Keratinocyte (primary cell): ENCODE measurements around the gene TENM4. TPM values are rescaled to one million over a fixed set of nuclear protein-coding genes. Genes with fewer than 3 reads are reported as not detected.

Experiments
- DNase-seq: peaks from one replicate; pipeline ENCODE4 v3.0.0-alpha.2; 2011; ENCODE audit warnings: low read depth, missing footprints, low spot score
- FAIRE-seq: peaks from 2 replicates; lab custom pipeline; 2011; peaks lifted over from hg19 to GRCh38; lab: Jason Lieb, UNC
- H2AFZ ChIP-seq: 2 replicates; pipeline ENCODE4 v1.6.0; 2012; ENCODE audit warnings: low read length, control low read depth, inconsistent platforms; ENCODE audit not compliant: control insufficient read depth
- H3K27ac ChIP-seq: 2 replicates; pipeline ENCODE4 v1.5.1; 2011; ENCODE audit warnings: low read length; ENCODE audit not compliant: control insufficient read depth, insufficient read depth
- H3K27me3 ChIP-seq: 3 replicates; pipeline ENCODE4 v1.6.0; 2011; ENCODE audit warnings: low read length; ENCODE audit not compliant: control insufficient read depth, insufficient read depth; ENCODE audit errors: extremely low read depth
- H3K36me3 ChIP-seq, 2 experiments: 2 replicates in 1 of 2; 3 replicates in 1 of 2; pipeline ENCODE4 v1.5.1; 2011; ENCODE audit warnings: low read length in 2 of 2, mild to moderate bottlenecking in 1 of 2; ENCODE audit not compliant: control insufficient read depth in 2 of 2, insufficient read depth in 2 of 2; ENCODE audit errors: extremely low read depth in 1 of 2
- H3K4me1 ChIP-seq: 3 replicates; pipeline ENCODE4 v1.5.1; 2011; ENCODE audit warnings: low read length; ENCODE audit not compliant: control insufficient read depth, insufficient read depth; ENCODE audit errors: extremely low read depth
- H3K4me2 ChIP-seq: 3 replicates; pipeline ENCODE4 v1.6.0; 2011; ENCODE audit warnings: low read depth, low read length; ENCODE audit not compliant: control insufficient read depth, insufficient read depth; ENCODE audit errors: extremely low read depth
- H3K4me3 ChIP-seq, 3 experiments: fragments of 200-600 bp in 1 of 3; sonication (generic) in 1 of 3; 2 replicates in 2 of 3; 3 replicates in 1 of 3; pipeline ENCODE4 v1.5.1; 2011 to 2016; ENCODE audit warnings: low read length in 3 of 3, mild to moderate bottlenecking in 3 of 3, control low read depth in 2 of 3, inconsistent platforms in 1 of 3, low read depth in 1 of 3, mixed read lengths in 1 of 3, mixed run types in 1 of 3, moderate library complexity in 1 of 3; ENCODE audit not compliant: control insufficient read depth in 2 of 3, insufficient read depth in 2 of 3; ENCODE audit errors: extremely low read depth in 1 of 3
- H3K79me2 ChIP-seq: 2 replicates; pipeline ENCODE4 v1.6.0; 2012; ENCODE audit warnings: low read length; ENCODE audit not compliant: control insufficient read depth, insufficient read depth
- H3K9ac ChIP-seq: 3 replicates; pipeline ENCODE4 v1.6.0; 2011; ENCODE audit warnings: low read length; ENCODE audit not compliant: control insufficient read depth, insufficient read depth; ENCODE audit errors: extremely low read depth
- H3K9me1 ChIP-seq: 3 replicates; pipeline ENCODE4 v1.6.0; 2011; ENCODE audit warnings: low read length; ENCODE audit not compliant: control insufficient read depth, insufficient read depth; ENCODE audit errors: extremely low read depth
- H3K9me3 ChIP-seq: 2 replicates; pipeline ENCODE4 v1.5.1; 2012; ENCODE audit warnings: low read depth, low read length; ENCODE audit not compliant: control insufficient read depth
- H4K20me1 ChIP-seq: 3 replicates; pipeline ENCODE4 v1.6.0; 2011; ENCODE audit warnings: low read length; ENCODE audit not compliant: control insufficient read depth, insufficient read depth; ENCODE audit errors: extremely low read depth
- EZH2 ChIP-seq: IDR thresholded peaks from one replicate; pipeline ENCODE4 v1.6.1; 2012; ENCODE audit warnings: inconsistent platforms, mild to moderate bottlenecking, low read length, moderate library complexity
- dilution Hi-C: fragments of 300-500 bp; cut with MboI; formaldehyde crosslinking; loops from one replicate; pipeline ENCODE4 v1.7.0; 2020; ENCODE audit warnings: low sequenced_read_pairs; ENCODE audit not compliant: extremely low pct_ligation_motif_present
- polyA plus RNA-seq, 5 experiments: library from polyadenylated mRNA; depleted of rRNA in 3 of 5; stranded (reverse) in 3 of 5; stranded (forward) in 1 of 5; unstranded in 1 of 5; fragments of >200 nt; gene quantifications; 1 replicate in 1 of 5; 2 replicates in 3 of 5; 3 replicates in 1 of 5; pipeline versions ENCODE4 v1.2.1 to v1.2.3, GENCODE V29; 2011 to 2012; ENCODE audit warnings: missing spikeins in 2 of 5, low read depth in 1 of 5, low replicate concordance in 1 of 5
- TF ChIP-seq, protein P1 (sequence below), 3 experiments: IDR thresholded peaks in 1 of 3; conservative IDR thresholded peaks in 1 of 3; optimal IDR thresholded peaks in 1 of 3; 2 replicates in 2 of 3; 3 replicates in 1 of 3; pipeline versions ENCODE3 to v1.5.1; 2011; ENCODE audit warnings: low read length in 3 of 3, mild to moderate bottlenecking in 3 of 3, moderate library complexity in 2 of 3, control low read depth in 1 of 3, inconsistent platforms in 1 of 3; ENCODE audit not compliant: insufficient read depth in 2 of 3; ENCODE audit errors: extremely low read depth in 1 of 3

The TENM4 gene
- polyA plus RNA-seq, 1 donor (not counting 4 experiments of a cell fraction or from before 2014, with no cell fraction given), result 3.5 TPM

- Histone ChIP-seq H4K20me1 (no peaks in the 10 kb centered on the region), H3K4me1 (peaks cover 14% of the 10 kb centered on the region), H3K27ac (no peak overlapping the region), H3K9me3 (no peaks in the 10 kb centered on the region), H3K4me3 (no peak overlapping the region), H3K9me1 (no peaks in the 10 kb centered on the region), H3K4me2 (no peak overlapping the region), H3K9ac (no peak overlapping the region), H3K36me3 (no peaks in the 10 kb centered on the region), H3K79me2 (no peaks in the 10 kb centered on the region), H2AFZ (no peak overlapping the region), H3K27me3 (no peaks in the 10 kb centered on the region)
- dilution Hi-C loops, result no loop called here
- DNase-seq (peak; percentile 15), FAIRE-seq (peak; percentile 82)
- TF ChIP-seq, protein P1, sequence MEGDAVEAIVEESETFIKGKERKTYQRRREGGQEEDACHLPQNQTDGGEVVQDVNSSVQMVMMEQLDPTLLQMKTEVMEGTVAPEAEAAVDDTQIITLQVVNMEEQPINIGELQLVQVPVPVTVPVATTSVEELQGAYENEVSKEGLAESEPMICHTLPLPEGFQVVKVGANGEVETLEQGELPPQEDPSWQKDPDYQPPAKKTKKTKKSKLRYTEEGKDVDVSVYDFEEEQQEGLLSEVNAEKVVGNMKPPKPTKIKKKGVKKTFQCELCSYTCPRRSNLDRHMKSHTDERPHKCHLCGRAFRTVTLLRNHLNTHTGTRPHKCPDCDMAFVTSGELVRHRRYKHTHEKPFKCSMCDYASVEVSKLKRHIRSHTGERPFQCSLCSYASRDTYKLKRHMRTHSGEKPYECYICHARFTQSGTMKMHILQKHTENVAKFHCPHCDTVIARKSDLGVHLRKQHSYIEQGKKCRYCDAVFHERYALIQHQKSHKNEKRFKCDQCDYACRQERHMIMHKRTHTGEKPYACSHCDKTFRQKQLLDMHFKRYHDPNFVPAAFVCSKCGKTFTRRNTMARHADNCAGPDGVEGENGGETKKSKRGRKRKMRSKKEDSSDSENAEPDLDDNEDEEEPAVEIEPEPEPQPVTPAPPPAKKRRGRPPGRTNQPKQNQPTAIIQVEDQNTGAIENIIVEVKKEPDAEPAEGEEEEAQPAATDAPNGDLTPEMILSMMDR (optimal IDR thresholded peaks at IDR 0.05 in 1 of 3, IDR thresholded peaks at IDR 0.05 in 1 of 3, conservative IDR thresholded peaks at IDR 0.05 in 1 of 3; ENCODE audit: extremely low read depth in 1 of 3, insufficient read depth in 2 of 3, low read length in 3 of 3), result peak in 1 of 3 experiments; percentile 53
- TF ChIP-seq EZH2, result no peak
Observed at GRCh38 chr11:78742430-78742829, 698.4 kb downstream of the TENM4 start.

- Histone ChIP-seq H3K27ac (no peak overlapping the region), H2AFZ (no peak overlapping the region), H3K4me2 (no peak overlapping the region), H3K9me3 (no peaks in the 10 kb centered on the region), H3K9ac (no peak overlapping the region), H3K36me3 (no peaks in the 10 kb centered on the region), H3K27me3 (no peaks in the 10 kb centered on the region), H4K20me1 (no peaks in the 10 kb centered on the region), H3K4me3 (no peak overlapping the region), H3K9me1 (no peaks in the 10 kb centered on the region), H3K79me2 (no peaks in the 10 kb centered on the region), H3K4me1 (peaks cover 14% of the 10 kb centered on the region)
- FAIRE-seq (no peak), DNase-seq (no peak)
- dilution Hi-C loops, result no loop called here
- no peak for TF ChIP-seq EZH2
- TF ChIP-seq, protein P1 (optimal IDR thresholded peaks at IDR 0.05 in 1 of 3, IDR thresholded peaks at IDR 0.05 in 1 of 3, conservative IDR thresholded peaks at IDR 0.05 in 1 of 3; ENCODE audit: extremely low read depth in 1 of 3, insufficient read depth in 2 of 3, low read length in 3 of 3), result no peak
Observed at GRCh38 chr11:78741741-78742140, 699.1 kb downstream of the TENM4 start.
